Adrenal gland (tissue), 12 donors: ENCODE measurements around the gene TSHB. TPM values are rescaled to one million over a fixed set of nuclear protein-coding genes. Genes with fewer than 3 reads are reported as not detected.

Experiments used
- DNase-seq, 7 donors: peaks; one replicate each; pipeline ENCODE4 v3.0.0-alpha.2; 2019 to 2020
- H3K27ac ChIP-seq, 5 donors: fragments of 200-600 bp; sonication (generic) in 4 of 5; 1 replicate in 3 of 5; 2 replicates in 2 of 5; pipeline versions ENCODE4 v1.5.1 to v1.8.0; 2016 to 2020; ENCODE audit warnings: mild to moderate bottlenecking in 1 of 5
- H3K27me3 ChIP-seq: fragments of 200-600 bp; 2 replicates; pipeline ENCODE4 v1.8.0; 2021
- H3K36me3 ChIP-seq, 2 donors: fragments of 200-600 bp; replicated peaks in 1 of 2; 1 replicate in 1 of 2; 2 replicates in 1 of 2; pipeline versions ENCODE4 v1.5.1 to v1.8.0; 2018 to 2022
- H3K4me1 ChIP-seq, 2 donors: fragments of 200-600 bp; replicated peaks in 1 of 2; 1 replicate in 1 of 2; 2 replicates in 1 of 2; pipeline versions ENCODE4 v1.5.1 to v1.8.0; 2018 to 2021
- H3K4me3 ChIP-seq, 4 donors: fragments of 200-600 bp; sonication (generic) in 3 of 4; one replicate each; pipeline ENCODE4 v1.5.1; 2016 to 2018
- H3K9me3 ChIP-seq, 3 donors: fragments of 200-600 bp; sonication (generic) in 1 of 3; replicated peaks in 1 of 3; 1 replicate in 2 of 3; 2 replicates in 1 of 3; pipeline versions ENCODE4 v1.5.1 to v1.8.0; 2016 to 2021
- POLR2A ChIP-seq, 2 donors: fragments of 450-650 bp; IDR thresholded peaks; one replicate each; pipeline ENCODE4 v1.6.1; 2017; ENCODE audit warnings: antibody characterized with exemption in 2 of 2, mild to moderate bottlenecking in 2 of 2, moderate library complexity in 1 of 2
- whole genome bisulfite sequencing, 4 donors: extraction: QIAGEN DNeasy Blood & Tissue Kit in 2 of 4; methylation state at CpG; one replicate each; pipeline versions ENCODE4 v1.1.5 to v1.1.7; 2013 to 2017; 5-methylcytosine and 5-hydroxymethylcytosine counted together
- intact Hi-C, 2 donors: fragments of 100-400 bp; cut with DNase I; formaldehyde crosslinking; loops; one replicate each; pipeline versions ENCODE4 v1.14.1 to v1.15.0; 2022 to 2023
- polyA plus RNA-seq, 3 donors: library from polyadenylated mRNA; stranded (reverse); fragments of 200-250 nt in 2 of 3; fragments of 350-450 nt in 1 of 3; fragmentation: Illumina TruSeq in 1 of 3; extraction: RNeasy Lipid Tissue Mini Kit (QIAGEN cat#74804) in 1 of 3; gene quantifications; one replicate each; pipeline ENCODE4 v1.2.3, GENCODE V29; 2013 to 2014
- total RNA-seq, 9 donors: library from RNA; depleted of rRNA in 4 of 9; stranded (reverse); fragments of >200 nt in 4 of 9; fragments of 120-200 nt in 1 of 9; fragmentation: NEBNext Ultra II Directional in 1 of 9; extraction: Animal tissue kit (Norgen Biotek cat#: 25700) in 1 of 9; gene quantifications; one replicate each; pipeline versions ENCODE4 v1.1.0 to v1.2.4, GENCODE V29; 2013 to 2023
- TF ChIP-seq, protein P1 (sequence below), 6 experiments: fragments of 450-650 bp in 4 of 6; fragments of 200-600 bp in 2 of 6; sonication (generic) in 1 of 6; IDR thresholded peaks; 1 replicate in 5 of 6; 2 replicates in 1 of 6; pipeline versions ENCODE4 v1.5.1 to v1.8.0; 2016 to 2021; ENCODE audit warnings: antibody characterized with exemption in 6 of 6, mild to moderate bottlenecking in 2 of 6, moderate library complexity in 1 of 6
- donor health status: healthy with polysubstance abuse.
- donor health status: Bipolar disorder and iron deficiency.
- donor health status: DM: yes; HTN: yes; CAD: no.
- donor health status: DM: no; HTN: no; CAD: no.
- donor health status: DM: no; HTN: no; CAD: no.
- donor health status: DM: yes; HTN: yes; CAD: no.

Gene TSHB
- total and polyA plus RNA-seq, 12 donors: not detected

DNA sequence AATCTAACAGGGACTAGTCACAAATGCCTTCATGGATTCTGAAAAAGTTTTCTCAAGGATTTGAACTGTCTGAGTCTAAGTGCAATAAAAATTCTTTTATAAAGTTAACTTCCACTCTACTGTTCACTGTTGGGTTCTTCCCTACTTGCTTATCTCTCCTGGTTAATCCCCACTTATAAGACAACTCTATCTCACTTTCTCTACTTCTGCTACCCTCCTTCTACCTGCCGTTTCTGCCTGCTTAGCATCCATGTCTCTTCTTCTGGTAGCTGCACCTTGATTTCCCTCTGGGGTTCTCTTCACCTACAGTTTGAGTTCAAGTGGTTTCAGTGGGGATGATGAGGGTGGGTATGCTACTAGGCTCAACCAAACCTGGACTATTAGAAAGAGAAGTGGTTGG, 6.0 kb downstream of the TSHB start:
- Histone ChIP-seq H3K27me3 (no peaks in the 10 kb centered on the region), H3K9me3 (no peaks in the 10 kb centered on the region), H3K4me1 (no peaks in the 10 kb centered on the region), H3K27ac (no peak overlapping the region), H3K4me3 (no peak overlapping the region), H3K36me3 (no peaks in the 10 kb centered on the region)
- no peak for DNase-seq
- intact Hi-C loops: no loop called here
- WGBS, 4 donors: 61 to 83% (median 64%) methylated on average over 1 of the region's 1 CpG
- TF ChIP-seq POLR2A (IDR thresholded peaks at IDR 0.05): no peak
- TF ChIP-seq, protein P1, sequence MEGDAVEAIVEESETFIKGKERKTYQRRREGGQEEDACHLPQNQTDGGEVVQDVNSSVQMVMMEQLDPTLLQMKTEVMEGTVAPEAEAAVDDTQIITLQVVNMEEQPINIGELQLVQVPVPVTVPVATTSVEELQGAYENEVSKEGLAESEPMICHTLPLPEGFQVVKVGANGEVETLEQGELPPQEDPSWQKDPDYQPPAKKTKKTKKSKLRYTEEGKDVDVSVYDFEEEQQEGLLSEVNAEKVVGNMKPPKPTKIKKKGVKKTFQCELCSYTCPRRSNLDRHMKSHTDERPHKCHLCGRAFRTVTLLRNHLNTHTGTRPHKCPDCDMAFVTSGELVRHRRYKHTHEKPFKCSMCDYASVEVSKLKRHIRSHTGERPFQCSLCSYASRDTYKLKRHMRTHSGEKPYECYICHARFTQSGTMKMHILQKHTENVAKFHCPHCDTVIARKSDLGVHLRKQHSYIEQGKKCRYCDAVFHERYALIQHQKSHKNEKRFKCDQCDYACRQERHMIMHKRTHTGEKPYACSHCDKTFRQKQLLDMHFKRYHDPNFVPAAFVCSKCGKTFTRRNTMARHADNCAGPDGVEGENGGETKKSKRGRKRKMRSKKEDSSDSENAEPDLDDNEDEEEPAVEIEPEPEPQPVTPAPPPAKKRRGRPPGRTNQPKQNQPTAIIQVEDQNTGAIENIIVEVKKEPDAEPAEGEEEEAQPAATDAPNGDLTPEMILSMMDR (IDR thresholded peaks at IDR 0.05): no peak

DNA sequence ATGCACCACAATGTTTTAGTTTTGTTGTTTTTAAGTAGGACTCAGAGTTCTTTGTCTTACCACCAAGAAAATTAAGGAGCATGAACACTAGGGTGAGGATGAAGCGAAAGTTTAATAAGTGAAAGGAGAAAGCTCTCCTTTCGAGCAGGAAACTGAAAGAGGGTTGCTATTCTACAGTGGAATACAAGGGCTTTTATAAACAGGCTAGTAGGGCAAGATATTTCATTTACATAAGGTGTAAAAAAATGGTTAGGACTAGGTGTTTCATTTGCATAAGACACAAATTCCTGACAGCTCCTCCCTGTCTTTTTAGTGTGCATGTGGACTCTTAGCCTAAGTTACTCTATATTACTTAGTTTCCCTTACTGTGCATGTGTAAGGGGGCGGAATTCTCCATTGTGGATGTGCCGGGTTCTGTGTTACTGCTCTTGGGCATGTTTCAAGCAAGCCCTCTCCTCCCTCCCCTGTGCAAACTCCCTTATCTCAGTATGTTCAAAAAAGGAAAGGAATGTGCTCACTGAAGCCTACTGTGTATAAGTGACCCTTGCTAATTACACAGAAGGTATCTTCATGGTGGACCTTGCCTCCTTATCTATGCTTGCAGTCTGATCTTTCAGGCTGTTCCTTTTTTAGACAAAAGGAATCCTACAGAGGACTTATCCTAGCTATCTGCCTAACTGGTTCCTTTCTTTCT, 7.3 kb downstream of the TSHB start:
- no peaks in the 10 kb centered on the region for H3K36me3 ChIP-seq
- intact Hi-C loops: no loop called here
- WGBS, 4 donors: 64 to 74% (median 71%) methylated on average over 4 of the region's 4 CpGs
- H3K4me3 ChIP-seq: no peak overlapping the region
- no peak overlapping the region for H3K27ac ChIP-seq
- no peak for TF ChIP-seq POLR2A (IDR thresholded peaks at IDR 0.05)
- TF ChIP-seq, protein P1 (IDR thresholded peaks at IDR 0.05): no peak
- H3K4me1 ChIP-seq: no peaks in the 10 kb centered on the region
- no peaks in the 10 kb centered on the region for H3K27me3 ChIP-seq
- no peak for DNase-seq
- H3K9me3 ChIP-seq: no peaks in the 10 kb centered on the region

DNA sequence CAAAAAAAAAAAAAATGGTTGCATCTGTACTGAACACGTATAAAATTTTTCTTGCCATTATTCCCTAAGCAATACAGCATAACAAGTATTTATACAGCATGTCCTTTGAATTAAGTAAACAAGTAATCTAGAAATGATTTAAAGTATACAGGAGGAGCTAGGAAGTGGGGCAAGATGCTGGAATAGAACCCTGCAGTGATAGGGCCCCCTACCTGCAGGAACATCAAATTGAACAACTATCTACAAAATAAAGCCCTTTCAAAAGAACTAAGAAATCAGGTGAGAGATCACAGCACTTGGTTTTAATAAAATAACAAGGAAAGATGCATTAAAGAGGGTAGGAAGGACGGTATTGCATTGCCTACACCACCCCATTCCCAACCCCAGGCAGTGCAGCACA, 10.9 kb downstream of the TSHB start:
- intact Hi-C loops: no loop called here
- no peaks in the 10 kb centered on the region for H3K27me3 ChIP-seq
- no peaks in the 10 kb centered on the region for H3K9me3 ChIP-seq
- H3K27ac ChIP-seq: no peak overlapping the region
- 74 to 82% (median 78%) methylated on average over 2 of the region's 2 CpGs for WGBS, 4 donors
- H3K36me3 ChIP-seq: no peaks in the 10 kb centered on the region
- DNase-seq: no peak
- no peak overlapping the region for H3K4me3 ChIP-seq
- H3K4me1 ChIP-seq: no peaks in the 10 kb centered on the region
- TF ChIP-seq, protein P1 (IDR thresholded peaks at IDR 0.05): no peak
- no peak for TF ChIP-seq POLR2A (IDR thresholded peaks at IDR 0.05)

DNA sequence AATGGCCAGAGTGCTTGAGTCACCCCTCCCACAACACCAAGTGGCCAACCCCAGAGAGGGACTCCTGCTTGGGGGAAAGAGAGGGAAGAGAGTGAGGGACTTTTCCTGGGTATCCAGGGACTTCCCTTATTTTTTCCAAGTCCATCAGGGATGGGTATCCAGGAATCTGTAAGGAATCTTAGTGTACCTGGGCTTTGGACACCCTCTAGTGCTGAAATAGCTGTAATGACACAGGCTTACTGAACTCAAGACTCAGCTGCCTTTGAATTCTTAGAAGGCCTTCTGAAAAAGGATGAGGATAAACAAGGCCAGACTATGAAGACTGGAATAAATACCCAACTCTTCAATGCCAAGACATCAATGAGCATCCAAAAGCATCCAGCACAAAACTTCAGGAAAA, 12.0 kb downstream of the TSHB start:
- Histone ChIP-seq H3K4me1 (no peaks in the 10 kb centered on the region), H3K4me3 (no peak overlapping the region), H3K9me3 (no peaks in the 10 kb centered on the region), H3K27ac (no peak overlapping the region), H3K36me3 (no peaks in the 10 kb centered on the region), H3K27me3 (no peaks in the 10 kb centered on the region)
- intact Hi-C loops: no loop called here
- TF ChIP-seq, protein P1 (IDR thresholded peaks at IDR 0.05): no peak
- TF ChIP-seq POLR2A (IDR thresholded peaks at IDR 0.05): no peak
- DNase-seq: no peak
